Activated effector memory CD4-positive, alpha-beta T cell treated with anti-CD3 and anti-CD28 coated beads, Interleukin-2, amount 50 U/mL, for 16 hours (primary cell): ENCODE data around the gene TMEM150B.
"Not testable (repeated sequence)": the region's sequence is repeated elsewhere in the genome, so short reads cannot be mapped to it uniquely, and the experiment has no call there.

ENCODE experiments used
- DNase-seq: peaks from one replicate; pipeline ENCODE4 v3.0.0-alpha.2; 2020

The TMEM150B gene

DNA sequence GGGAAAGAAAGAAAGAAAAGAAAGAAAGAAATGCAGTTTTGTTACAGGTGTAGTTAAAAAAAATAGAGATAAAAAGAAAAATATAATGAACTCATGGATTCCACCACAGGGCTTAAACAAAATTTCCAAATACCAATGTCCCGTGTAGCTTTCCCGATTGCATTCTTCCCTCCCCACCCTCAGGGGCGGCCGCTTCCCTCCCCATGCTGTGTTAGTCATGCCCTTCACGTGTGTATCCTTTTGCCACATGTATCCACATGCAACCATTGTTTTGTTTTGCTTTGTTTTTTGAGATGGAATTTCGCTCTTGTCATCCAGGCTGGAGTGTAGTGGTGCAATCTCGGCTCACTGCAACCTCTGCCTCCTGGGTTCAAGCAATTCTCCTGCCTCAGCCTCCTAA lies 11.0 kb upstream of the TMEM150B start:
- DNase-seq: no peak

DNA sequence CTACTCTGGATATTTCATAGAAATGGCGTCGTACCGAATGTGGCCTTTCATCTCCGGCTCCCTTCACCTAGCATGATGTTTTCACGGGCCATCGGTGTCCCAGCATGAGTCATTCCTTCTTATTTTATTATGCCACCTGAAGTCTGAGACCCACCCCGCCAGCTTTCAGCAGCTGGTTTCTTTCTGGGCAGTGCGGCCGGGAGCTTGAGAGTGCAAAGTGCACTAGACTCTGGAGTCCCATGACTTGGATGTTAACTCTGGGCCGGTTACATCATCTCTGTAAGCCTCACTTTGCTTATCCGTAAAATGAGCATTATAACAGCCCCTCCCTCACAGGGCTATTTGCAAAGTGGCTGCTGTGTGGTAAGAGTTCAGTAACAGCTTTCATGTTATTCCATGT lies 8.7 kb upstream of the TMEM150B start:
- no peak for DNase-seq

DNA sequence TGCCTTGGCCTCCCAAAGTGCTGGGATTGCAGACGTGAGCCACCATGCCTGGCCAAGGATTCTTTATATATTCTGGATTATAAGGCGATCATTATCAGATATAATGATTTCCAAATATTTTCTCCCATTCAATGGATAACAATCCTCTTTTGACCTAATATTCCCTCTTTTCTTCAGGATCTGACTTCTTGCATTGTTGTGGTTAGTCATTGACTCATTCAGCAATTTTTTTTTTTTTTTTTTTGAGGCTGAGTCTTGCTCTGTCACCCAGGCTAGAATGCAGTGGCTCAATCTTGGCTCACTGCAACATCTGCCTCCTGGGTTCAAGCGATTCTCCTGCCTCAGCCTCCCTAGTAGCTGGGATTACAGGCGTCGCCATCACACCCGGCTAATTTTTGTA lies 4.7 kb upstream of the TMEM150B start:
- not testable (repeated sequence) for DNase-seq

DNA sequence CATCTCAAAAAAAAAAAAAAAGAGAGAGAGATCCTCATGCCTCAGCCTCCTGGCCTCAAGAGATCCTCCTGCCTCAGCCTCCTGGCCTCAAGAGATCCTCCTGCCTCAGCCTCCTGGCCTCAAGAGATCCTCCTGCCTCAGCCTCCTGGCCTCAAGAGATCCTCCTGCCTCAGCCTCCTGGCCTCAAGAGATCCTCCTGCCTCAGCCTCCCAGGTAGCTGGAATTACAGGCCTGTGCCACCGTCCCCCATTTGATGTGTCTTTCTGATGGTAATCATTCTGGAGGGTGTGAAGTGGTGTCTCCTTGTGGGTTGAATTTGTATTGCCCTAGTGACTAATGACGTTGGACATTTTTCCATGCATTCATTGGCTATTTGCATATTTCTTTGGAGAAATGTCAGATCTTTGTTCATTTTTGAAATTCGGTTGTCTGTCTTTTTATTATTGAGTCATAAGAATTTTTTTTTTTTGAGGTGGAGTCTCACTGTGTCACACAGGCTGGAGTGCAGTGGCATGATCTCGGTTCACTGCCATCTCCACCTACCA lies 3.7 kb upstream of the TMEM150B start:
- DNase-seq: not testable (repeated sequence)

DNA sequence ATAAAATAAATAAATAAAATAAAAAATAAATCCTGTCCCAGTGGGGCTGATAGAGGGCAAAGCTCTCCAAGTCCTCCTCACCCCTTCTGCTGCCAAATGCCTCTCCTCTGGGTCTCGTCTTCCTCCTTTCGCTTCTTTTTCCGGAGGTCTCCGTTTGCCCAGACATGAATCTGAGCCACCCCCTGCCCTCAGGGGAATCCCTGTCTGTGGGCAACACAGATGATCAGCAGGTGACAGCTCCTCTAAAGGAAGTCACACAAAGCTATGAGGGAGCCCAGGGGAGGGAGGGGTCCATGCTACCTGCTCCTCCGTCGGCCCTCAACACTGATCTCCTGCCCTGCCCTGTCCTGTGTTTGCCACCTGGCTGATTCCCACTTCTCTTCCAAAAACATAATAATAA lies 479 bp downstream of the TMEM150B start:
- no peak for DNase-seq

DNA sequence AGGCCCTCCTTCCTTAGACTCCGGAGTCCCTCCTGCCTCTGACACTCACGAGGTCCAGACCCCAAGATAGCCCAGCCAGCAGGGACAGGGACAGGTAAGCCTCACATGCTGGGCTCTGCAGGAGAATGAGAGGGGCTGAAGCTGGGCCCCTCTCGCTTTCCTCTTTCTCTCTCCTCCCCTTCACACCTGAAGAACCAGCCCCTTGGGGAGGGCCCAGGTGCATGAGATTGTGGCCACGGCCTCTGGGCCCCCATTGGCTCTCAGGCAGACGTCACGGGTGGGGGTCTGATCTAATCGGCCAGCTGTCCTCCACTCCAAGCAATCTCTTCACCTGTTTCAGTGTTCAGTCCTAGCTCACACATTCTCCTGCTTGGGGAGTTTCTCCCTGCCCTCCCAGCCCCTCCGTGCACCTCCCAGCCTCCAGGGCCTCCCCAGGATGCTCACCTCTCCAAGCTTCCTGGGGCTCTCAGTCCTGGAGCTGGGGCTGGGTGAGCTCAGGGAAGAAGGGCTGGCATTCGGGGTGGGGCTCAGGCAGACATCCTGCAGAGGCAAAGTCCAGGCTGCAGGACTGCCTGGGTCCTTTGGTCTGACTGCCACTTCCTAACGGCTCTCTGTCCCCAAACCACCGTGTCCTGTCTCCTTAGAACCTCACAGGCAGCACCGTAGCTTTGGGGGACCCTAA lies 2.8 kb downstream of the TMEM150B start:
- DNase-seq: no peak

DNA sequence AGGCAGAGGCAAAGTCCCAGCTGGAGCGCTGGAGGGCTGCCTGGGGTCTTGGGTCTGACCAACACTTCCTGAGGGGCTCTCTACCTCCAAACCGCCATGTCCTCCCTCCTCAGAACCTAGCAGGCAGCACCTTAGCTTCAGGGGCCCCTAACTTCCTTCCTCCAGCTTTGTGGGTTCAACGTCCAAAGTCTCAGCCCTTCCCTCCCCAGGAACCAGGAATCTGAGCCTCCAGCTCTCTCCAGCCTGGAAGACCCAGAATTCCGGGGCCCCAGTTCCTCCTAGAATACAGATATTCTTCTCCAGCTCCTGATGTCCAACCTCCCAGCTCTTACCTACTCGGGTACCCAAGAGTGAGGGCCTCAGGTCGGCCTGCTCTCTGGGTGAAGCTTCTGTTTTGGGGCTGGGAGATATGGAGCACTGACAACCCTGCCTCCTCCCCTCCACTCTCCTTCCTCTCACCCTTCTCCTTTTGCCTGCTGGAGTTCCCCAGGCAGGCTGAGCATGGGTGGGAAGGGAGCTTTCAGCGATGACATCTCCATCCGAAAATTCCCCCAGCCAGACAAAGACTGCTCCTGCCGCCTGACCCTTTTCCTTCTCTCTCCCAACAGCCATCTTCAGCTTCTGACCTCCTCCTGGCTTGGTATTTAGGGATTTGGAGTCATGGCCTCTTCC lies 3.5 kb downstream of the TMEM150B start:
- no peak for DNase-seq

DNA sequence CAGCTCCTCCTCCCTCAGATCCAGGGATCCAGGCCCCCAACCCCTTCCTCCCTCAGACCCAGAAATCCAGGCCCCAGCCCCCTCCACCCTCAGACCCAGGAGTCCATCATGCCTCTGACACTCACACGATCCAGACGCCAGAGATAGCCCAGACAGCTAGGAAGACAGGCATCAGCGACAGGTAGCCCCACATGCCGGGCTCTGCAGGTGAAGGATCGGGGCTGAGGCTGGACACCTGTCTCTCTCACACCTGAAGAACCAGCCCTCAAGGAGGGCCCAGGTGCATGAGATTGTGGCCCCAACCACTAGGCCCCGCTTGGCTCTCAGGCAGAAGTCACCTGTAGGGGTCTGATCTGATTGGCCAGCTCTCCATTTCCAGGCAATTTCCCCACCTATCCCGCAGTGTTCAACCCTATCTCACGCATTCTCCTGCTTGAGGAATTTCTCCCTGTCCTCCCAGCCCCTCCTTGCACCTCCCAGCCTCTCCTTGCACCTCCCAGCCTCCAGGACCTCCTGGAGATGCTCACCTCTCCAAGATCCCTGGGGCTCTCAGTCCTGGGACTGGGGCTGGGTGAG lies 4.2 kb downstream of the TMEM150B start:
- no peak for DNase-seq

DNA sequence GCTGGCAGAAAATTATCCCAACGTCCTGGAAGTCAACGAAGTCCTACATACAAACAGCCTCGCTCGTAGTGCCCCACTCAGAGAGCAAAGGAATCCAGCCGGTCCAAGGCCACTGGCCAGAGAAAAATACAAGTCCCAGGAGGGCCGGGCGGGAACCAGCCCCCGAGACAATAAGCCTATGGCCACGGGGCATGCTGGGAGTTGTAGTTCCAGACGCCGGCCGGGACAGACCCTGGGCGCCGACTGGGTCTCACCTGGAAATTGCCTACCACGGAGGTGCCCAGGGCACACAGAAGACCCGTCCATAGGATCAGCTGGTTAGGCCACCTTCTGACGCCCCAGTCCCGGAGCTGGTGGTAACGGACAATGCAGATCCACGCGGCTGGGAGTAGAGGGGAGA lies 5.4 kb downstream of the TMEM150B start:
- no peak for DNase-seq

DNA sequence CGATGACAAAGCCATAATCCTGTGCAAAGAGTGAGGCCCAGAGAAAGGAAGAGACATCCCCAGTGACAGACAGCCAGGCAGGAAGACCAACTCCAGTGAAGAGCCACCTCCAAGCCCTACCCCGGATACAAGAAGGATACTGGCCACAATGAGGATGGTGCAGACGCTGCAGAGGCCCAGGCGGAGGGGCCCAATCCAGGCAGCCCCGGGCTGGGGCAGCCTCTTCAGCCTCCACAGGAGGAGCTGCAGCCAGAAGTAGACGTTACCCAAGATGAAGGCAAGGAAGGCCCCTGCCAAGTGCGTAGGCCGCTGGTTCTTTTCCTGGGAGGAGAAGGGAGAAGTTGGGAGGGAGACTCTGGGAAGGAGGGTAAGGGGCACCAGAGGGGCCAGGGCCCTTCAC lies 8.5 kb downstream of the TMEM150B start:
- no peak for DNase-seq

DNA sequence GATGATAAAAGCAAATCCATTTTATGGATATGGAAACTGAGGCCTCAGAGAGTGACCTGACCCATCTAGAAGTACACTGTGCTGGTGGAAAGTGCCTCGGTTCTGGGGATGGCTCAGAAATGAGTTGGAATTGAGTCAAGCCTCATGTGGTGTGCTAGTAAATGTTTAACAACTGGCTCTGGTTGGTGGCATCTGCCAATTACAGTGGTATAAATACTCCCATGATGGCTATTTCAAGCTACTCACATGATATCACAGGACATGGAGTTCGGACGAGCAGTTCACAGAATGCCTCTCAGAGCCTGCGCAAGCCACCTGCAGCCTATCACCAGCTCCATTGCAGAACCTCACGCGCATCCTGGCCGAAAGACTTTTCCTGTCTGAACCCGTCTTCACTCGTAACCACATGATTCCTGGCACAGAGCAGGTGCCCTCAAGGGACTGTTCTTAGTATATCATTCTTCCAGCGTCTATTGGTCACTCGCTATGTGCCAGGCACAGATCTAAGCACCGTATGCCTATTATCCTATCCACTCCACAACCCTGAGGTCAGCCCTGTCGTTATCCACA lies 9.1 kb downstream of the TMEM150B start:
- no peak for DNase-seq

DNA sequence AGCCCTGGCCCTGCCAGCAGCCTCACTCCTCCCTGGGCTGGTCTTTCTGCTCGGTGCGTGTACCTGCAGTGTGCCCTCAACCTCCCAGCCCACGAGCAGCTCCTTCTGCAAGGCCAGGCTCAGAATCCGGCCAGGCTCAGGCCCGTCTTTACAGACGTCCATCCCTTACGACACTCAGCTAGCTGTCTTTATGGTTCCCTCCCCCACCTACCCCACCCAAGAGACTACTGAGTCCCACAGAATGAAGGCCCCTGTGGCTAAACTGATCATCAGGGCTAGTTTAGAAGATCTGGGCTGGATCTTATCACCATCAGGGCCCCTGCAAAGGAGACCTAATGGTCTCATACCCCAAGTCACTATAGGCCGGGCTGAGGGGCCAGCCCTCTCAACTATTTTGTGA lies 10.7 kb downstream of the TMEM150B start:
- DNase-seq: no peak

DNA sequence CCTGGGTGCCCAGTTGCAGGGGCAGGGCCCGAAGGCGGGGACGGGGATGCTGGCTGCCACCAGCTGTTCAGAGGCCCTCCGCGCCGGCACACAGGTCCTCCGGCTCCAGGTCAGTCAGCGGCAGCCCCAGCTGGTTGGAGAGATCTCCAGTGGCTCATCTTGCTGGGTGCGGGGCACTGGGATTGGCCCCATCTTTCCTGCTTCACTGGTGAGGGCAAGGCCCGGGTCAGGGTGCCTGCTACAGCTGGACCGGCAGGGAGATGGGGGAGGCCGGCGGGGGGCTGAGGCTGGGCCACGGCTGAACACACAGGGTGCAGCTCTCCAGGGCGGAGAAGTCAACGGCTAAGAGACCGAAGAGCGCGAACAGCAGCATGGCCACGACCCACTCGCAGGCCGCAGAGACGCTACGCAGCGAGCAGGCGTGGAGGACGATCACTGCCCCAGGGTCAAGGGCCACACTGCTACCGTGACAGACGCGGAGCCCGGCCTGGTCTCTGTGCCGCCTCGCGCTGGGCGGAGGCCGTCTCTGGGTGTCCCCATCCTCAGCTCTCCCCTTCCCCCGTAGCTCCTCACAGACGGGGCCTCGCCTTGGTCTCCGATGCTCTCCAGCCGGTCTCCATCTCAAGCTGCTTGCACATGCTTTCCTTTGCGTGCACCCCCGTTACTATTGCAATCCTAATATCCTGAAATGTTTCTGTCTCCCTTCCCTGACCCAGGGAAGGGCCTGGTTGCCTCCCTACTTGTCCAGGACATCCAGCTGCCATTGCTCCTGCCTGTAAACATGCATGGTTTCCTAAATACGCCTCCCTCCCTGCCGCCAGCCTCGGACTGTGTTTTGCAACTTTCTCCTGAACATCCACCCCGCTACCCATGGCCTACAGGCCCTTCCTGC lies 12.3 kb downstream of the TMEM150B start:
- no peak for DNase-seq

DNA sequence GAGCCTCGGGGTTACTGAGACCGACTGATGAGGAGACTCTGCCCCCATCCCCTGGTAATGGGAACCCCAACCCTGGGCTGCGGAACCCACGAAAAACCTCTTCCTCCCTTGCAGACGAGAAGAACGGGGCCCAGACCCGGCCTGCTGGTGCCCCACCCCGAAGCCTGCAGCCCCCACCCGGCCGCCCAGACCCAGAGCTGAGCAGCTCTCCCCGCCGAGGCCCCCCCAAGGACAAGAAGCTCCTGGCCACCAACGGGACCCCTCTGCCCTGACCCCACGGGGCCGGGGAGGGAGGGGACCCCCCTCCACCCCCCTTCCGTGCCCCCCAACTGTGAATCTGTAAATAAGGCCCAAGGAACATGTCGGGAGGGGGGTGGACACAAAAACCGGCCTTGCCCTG lies 13.3 kb downstream of the TMEM150B start:
- DNase-seq: no peak

DNA sequence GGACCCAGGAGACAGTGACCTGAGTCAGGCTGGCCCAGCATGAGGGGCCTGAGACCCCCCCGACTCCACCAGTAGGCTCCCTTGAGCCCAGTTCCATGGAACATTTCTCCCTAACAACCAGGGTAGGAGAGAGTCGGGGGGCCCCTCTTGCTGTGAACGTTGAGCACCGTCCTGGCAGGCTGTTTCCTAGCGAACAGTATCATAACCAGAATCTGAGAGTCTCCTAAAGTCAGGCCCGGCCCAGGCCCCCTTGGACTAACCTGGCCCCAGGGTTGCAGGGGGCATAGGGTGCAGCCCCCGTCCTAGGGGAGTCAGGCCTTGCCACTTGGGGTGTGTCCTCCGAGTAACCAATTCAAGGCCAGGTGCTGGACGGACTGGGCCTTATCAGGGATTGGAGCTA lies 13.7 kb downstream of the TMEM150B start:
- no peak for DNase-seq

DNA sequence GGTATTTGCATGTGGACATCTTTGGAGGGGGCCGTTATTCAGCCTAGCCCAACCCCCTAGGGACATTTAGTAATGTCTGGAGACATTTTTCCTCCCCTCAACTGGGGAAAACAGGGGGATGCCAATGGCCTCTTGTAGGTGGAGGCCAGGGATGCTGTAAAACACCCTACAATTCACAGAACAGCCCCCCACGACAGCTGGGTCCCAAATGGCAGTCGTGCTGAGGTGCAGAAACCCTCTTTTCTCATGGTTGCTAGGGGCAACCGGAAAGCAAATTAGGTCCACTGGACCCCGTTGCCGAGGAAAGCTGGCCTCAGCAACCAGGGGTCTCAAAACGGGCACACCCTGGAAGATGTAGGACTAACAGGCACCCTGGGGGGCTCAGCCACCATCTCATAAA lies 14.6 kb downstream of the TMEM150B start:
- no peak for DNase-seq

DNA sequence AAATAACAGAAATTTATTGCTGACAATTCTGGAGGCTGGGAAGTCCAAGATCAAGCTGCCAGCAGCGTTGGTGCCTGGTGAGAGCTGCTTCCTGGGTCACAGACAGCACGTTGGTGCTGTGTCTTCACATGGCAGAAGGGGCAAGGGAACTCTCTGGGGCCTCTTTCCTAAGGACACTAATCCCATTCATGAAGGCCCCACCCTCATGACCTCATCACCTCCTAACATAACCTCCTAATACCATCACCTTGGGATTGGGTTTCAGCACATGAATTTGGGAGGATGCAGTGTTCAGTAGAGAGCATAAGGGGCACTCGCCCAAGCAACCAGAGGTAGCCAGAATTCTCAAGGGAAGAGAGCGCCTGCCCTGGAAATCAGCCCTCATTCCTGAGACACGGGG lies 15.7 kb downstream of the TMEM150B start:
- DNase-seq: no peak

DNA sequence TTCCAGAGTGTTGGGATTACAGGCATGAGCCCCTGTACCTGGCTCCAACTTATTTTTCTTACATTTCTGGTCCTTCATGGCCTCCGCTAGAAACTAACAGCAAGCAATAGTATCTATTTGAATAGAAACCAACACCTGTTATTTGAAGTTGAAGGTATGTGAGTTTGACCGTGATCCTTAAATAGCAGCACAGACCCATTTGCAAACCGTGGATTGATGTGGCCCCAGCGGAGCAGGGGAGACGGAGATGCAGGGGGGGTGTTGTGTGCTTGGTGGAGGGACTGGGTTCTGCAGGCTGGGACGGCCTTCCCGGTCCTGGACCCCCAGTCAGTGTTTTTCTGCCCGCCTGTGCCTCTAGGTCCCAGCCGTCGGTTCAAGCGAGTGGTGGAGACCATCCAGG lies 16.9 kb downstream of the TMEM150B start:
- DNase-seq: no peak

DNA sequence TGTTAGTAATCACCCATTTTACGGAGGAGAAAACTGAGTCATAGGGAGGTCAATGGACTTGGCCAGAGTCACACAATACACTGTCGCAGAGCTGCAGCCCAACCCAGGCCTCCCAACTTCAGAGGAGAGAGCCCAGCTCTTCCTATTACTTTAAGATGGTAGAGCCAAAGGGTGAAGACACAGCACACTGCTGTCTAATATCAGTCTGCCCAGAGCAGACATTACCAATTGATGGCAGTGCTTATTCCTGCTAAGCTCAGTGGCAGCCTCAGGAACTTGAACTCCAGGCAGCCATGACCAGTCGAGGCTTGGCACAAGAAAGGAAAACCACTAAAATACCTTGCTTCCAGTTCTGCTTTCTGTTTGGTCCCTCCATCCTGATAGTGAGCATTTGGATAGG lies 18.4 kb downstream of the TMEM150B start:
- no peak for DNase-seq

DNA sequence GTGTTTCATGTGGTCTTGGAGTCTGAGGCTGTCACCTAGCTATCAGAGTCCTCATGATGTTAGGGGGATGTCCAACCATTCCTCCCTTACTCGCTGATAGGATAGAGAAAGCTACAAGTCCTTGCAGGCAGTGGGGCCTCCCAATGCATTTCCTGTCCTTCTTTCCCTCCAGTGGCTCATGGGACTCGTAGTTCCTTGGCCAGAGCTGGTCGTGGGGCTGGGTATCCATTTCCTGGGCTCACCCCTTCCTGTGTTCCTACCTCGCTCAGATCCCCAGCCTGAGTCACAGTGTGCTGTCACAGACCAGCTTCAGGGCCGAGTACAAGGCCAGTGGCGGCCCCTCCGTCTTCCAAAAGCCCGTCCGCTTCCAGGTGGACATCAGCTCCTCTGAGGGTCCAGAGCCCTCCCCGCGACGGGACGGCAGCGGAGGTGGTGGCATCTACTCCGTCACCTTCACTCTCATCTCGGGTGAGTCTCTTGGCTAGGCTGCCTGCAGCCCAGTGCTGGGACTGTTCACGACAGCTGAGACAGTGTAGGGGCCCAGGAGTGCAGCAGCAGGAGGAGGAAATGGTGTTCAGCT lies 19.1 kb downstream of the TMEM150B start:
- DNase-seq: no peak

DNA sequence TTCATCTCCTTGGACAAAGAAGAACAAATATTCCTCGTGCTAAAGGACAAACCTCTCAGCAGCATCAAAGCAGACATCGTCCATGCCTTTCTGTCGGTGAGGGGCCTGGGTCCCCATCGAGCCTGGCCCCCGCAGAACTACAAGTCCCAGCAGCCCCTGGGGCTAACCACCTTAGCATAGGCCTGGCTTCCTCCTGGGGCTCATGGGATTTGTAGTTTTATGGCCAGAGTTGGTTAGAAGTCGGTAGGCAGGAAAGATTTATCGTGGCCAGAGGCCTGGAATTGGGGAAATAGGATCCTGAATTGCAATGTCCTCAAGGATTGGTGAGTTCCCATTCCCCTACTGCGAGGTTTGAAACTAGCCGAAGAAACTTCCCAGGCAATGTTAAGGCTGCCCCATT lies 19.6 kb downstream of the TMEM150B start:
- peak; percentile 84 for DNase-seq

DNA sequence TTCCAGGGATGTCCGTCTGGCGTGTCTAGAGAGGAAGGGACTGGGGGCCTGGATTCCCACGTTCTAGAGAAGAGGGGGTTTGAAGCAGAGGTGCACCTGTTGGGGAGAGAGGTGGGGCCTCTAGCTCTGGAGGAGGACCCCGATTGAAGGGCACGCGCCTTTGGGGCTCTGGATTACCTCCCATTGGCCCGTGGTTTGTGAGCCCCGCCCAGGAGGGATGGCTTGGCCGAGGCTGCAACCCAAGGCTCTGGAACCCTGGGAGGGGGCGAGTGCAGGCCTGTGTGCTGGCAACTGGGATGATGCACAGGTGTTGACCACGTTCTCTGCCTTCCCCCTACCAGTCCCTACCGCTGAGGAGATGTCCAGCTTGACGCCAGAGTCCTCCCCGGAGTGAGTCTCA lies 20.2 kb downstream of the TMEM150B start:
- no peak for DNase-seq
